Stimulated activated CD4-positive, alpha-beta T cell treated with anti-CD3 and anti-CD28 coated beads, Interleukin-4, amount 100 ng/mL, for 48 hours (primary cell): ENCODE results near the gene KLHL36.
"Not testable (repeated sequence)": the region's sequence is repeated elsewhere in the genome, so short reads cannot be mapped to it uniquely, and the experiment has no call there.

Experiments used
- DNase-seq, 2 donors: peaks; one replicate each; pipeline ENCODE4 v3.0.0-alpha.2; 2020; ENCODE audit warnings: low read depth in 2 of 2

The KLHL36 gene

DNA sequence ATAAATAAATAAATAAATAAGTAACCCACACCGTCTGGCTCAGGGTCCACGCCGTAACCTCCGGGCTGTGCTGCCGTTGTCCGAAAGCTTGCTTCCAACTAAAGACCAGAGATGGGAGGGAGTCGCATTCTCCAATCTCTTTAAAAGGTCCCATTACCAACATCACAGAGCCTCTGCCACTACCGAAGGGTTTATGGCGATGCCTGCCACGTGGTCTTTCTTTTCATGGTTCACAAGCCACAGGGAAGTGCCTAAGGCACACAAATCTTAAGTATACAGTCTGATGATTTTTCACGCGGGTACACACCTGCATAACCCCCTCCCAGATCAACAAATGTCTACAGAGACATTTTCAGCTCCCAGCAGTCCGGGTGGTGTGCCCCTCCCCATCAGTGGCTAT is 31.8 kb upstream of the KLHL36 start:
- DNase-seq, result no peak

DNA sequence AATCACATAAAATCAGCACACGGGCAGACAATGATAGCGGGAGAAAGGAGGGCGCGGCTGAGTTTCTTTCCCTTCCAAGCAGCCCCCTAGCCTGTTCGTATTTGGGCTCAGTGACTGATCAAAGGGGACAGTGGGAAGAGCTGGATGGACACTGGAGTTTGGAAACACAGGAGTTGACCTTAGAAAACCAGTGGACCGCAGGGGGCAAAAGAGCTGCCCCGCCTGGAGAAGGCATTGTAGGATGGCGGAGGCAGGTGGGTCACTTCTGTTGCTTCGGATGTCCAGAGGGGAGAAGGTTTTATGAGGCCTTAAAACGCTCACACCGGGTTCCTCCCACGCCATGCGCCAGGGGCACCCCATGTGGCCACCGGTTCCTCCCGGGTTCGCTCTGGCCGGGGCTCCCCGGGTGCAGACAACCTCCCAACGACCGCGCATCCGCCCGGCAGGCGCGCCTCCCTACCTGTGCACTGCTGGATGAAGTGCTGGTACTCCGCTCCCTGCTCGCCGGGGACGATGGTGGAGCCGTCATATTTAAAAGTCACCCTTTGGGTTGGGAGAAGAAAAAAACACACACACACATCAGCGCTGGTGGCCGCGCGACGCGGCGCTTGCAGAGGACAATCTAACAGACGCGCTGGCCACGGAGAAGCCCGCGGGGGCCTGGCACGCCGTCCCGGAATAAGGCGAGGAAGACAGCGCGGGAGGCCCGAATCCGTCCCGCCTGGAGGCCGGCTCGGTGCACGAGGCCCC is 31.1 kb upstream of the KLHL36 start:
- DNase-seq, result no peak

DNA sequence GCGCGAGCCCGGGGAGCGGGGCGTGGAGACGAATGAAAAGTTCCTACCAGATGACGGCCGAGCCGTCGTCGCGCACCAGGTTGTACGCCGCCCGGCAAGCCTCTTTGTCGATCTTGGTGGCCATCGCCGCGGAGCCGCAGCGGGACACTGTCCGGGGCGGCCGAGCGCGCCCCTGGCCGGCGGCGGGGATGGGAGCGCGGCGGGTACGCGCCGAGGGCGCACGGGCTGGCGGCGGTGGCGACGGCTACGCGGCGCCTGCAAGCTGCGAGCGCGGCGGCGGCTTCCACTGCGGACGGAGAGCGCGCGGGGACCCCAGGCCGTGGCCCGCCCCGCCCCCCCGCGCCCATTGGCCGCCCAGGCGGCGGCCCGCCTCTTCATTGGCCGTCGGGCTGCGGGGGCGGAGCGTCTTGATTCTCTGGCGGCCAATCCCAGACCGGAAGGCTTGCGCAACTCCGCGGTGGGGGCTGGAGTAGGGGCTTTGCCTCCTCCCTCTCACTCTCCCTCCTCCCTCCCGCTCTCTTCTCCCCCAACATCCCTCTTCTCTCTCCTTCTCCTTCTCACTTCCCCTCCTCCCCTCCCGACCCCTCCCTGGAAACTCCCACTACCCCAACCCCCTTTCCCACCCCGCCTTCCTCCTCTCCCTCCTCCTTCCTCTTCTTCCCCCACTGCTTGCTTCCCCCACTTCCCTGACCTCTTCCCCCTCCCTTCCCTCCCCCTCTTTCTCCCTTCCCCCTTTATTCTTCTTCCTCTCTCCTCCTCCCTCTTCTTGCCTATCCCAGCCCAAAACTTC is 30.3 kb upstream of the KLHL36 start, which contains the start of gene COTL1:
Gene COTL1 (minus strand): TSS at position 288 of the 790 bp plus-strand sequence. CDS start 164 bp downstream, at position 124.
- DNase-seq, result peak; percentile 96 to 97

DNA sequence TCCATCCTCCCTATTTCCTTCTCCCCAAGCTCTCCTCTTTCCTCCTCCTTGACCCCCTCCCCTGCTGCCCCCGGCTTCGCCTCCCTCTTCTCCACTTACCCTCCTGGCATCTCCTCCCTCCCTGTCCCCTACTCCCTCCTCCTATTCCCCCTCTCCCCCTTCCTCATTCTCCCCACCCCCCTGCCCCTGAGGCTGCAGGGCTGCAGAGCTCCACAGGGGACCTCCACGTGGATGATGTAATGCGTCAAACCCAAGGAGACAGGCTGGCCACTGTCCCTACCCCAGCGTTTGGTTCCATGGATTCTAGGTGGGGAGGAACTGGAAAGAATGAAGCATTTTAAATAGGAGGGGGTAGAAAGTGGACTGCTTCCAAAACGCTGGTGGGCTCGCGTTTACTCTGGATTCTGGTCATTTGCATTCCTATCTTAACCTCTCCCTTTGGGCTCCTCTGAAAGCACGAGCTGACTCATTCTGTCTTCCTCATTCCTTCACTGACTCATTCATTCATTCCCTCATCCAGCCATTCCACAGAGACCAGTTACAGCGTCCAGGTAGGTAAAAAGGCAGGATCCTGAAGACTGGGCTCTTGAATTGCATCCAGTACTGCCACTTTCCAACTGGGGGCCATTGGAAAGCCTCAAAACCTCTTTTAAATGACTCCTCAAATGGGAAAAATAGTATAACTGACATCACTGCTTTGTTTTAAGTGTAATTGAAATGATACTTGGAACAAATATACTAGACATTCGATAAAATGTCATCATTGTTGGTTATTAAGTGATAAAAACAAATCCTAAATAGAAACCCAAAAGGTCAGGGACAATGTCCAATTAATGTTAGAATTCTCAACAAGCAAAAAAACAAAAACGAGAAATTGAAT is 29.5 kb upstream of the KLHL36 start:
- DNase-seq, result no peak

- not testable (repeated sequence) for DNase-seq
Measured at GRCh38 chr16:84620913-84621312, 27.4 kb upstream of the KLHL36 start.

- no peak for DNase-seq
Measured at GRCh38 chr16:84625556-84625955, 22.8 kb upstream of the KLHL36 start.

GRCh38 chr16:84628226-84628731 is 20.0 kb upstream of the KLHL36 start:
- DNase-seq, result no peak

DNA sequence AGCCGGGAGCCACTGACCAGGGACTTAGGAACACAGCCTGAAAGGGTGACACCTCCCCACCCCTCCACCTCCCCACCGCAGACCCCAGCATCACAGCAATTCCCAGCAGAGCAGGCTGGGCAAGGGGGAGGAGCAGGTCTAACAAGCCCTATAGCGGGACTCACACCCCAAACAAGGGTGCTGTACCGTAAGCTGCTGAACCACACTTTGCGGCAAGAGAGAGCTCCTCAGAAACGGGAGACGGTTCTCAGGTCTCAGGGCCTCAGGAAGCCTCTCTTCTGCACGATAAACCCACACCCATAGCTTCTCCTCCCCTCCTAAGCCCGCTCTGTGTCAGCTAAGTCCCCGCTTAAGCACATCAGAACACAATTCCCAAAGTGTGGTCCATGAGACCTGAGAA is 18.7 kb upstream of the KLHL36 start:
- DNase-seq, result no peak

GRCh38 chr16:84630009-84630408 is 18.3 kb upstream of the KLHL36 start:
- DNase-seq, result no peak

DNA sequence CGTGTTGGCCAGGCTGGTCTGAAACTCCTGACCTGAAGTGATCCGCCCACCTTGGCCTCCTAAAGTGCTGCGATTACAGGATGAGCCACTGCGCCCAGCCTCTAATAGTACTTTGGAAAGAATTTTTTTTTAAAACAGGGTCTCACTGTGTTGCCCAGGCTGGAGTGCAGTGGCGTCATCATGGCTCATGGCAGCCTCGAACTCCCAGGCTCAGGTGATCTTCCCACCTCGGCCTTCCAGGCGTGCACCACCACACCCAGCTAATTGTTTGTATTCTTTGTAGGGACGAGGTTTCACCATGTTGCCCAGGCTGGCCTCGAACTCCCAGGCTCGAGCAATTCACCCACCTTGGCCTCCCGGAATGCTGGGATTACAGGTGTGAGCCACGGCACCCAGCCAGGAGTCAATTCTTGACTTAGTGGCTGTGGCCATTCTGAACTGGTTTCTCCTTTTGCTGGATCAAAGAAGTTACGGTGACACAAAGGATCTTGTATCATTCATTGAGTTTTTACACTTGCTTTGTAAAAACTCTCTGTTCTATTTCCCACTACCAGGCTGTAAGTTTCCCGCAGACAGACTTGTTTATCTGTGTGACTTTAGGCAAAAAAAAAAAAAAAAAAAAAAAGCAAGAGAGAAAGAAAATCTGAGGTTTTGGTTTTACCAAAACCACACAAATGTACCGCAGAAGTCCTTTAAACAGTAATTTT is 17.7 kb upstream of the KLHL36 start:
- no peak for DNase-seq

DNA sequence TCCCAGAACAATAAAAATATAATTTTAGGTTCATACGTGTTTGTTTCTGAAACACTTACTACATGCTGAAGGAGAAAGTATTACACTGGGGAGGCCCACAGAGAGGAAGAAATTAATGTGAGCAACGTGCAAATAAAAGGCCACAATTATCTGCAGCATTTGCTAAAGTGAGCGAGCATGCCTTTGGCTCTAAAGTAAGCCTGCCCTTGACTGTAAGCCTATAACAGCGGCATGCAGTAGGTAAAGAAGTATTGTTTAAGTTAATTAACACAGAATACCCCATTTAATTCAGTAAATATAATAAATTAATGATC is 17.2 kb upstream of the KLHL36 start:
- no peak for DNase-seq

- no peak for DNase-seq
Measured at GRCh38 chr16:84631886-84632285, 16.4 kb upstream of the KLHL36 start.

- not testable (repeated sequence) for DNase-seq
Measured at GRCh38 chr16:84632862-84633261, 15.4 kb upstream of the KLHL36 start.

DNA sequence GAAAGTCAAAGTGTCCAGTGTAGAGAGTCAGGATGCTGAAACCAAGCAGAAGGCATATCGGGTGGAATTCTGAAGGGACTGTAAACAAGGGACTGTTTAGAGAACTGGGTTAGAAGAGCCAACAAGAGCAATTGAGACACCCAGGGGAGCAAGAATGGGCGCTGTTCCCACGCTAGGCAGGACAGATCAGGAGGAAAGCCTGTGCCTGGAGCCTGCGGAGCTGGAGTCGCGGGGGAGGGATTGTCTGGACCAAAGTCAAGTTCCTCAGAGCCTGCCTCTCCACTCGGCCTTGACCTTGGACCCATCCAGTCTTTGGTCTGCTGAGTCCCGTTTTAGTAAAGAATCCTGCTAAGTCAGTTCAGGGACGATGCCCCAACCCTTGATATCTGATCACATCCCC is 14.7 kb upstream of the KLHL36 start:
- DNase-seq, result no peak

GRCh38 chr16:84635702-84636101 is 12.6 kb upstream of the KLHL36 start:
- no peak for DNase-seq

DNA sequence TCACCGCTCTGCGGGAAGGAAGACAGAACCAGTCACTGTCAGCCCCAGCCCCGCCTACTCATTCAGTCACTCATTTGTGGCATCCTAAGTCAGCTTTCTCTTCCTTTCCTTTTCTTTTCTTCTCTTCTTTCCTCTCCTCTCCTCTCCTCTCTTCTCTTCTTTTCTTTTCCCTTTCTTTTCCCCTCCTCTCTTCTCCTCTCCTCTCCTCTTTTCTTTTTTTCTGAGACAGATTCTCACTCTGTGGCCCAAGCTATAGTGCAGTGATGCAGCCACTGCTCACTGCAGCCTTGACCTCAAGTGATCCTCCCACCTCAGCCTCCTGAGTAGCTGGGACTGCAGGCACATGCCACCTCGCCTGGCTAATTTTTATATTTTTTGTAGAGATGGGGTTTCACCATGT is 10.6 kb upstream of the KLHL36 start:
- no peak for DNase-seq

DNA sequence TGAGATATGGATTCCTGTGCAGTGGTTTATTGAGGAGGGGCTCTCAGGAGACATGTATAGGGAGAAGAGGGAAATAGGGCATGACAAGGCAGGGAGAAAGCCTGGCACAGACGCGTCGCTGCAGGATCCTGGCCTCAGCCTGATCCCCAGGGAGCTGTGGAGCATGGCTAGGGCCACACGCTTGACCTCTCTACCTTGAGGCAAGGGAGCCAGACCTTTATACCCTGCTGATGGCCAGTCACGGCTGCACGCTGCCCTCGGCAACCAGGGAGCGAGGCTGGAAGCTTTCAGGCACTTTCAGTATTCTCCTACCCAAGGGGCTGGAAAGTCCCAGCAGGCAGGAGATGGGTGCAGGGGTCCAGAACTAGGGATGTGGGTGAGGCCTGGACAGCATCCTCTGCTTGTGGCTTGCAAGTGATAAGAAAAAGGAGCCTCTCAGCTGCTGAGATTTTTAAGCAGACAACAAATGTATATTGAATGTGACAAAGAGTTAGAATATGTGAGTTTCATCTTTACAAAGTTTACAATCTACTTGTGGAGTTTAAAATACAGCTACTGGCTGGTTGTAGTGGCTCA is 10.0 kb upstream of the KLHL36 start:
- no peak for DNase-seq

- DNase-seq, result no peak
Measured at GRCh38 chr16:84640145-84640544, 8.2 kb upstream of the KLHL36 start.

- DNase-seq, result no peak
Measured at GRCh38 chr16:84641643-84642358, 6.5 kb upstream of the KLHL36 start.

DNA sequence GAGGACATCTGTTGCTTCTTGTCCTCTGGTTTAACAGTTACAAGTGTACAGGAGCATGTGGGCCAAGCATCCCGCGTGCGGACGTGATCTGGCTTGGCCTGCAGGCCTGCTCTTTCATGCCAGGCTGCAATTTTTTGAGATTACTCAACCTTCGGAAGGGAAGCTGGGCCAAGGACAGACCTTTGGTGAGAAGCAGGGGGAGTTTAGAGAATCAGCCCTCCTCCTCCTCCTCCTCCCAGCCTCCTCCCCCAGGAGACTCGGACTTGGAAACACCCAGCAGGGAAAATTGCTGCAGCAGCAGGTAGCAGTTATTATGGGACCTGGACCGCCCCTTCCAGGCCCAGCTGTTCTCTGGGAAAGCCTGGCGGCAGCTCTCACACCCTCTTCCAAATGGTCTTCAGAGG is 5.1 kb upstream of the KLHL36 start:
- DNase-seq, result no peak
